K562 (cell line): ENCODE data around the gene YAF2. TPM values are rescaled to one million over a fixed set of nuclear protein-coding genes. Genes with fewer than 3 reads are reported as not detected.

Experiments used
- ATF3 ChIP-seq, 2 experiments: fragments of 450-650 bp in 1 of 2; sonication (generic) in 1 of 2; formaldehyde crosslinking in 1 of 2; IDR thresholded peaks in 1 of 2; conservative IDR thresholded peaks in 1 of 2; 2 replicates each; pipeline versions ENCODE4 v1.6.1 to v1.8.1; 2016 to 2023; ENCODE audit warnings: mild to moderate bottlenecking in 2 of 2, moderate library complexity in 2 of 2, inconsistent platforms in 1 of 2, missing genetic modification reagents in 1 of 2
- CHD7 ChIP-seq: fragments of 200-600 bp; sonication (generic); IDR thresholded peaks from one replicate; pipeline ENCODE4 v1.6.1; 2012; ENCODE audit warnings: mild to moderate bottlenecking, low read depth, low read length, inconsistent platforms
- E2F5 ChIP-seq: sonication (generic); formaldehyde crosslinking; IDR thresholded peaks from 2 replicates; pipeline ENCODE4 v1.8.0; 2022; ENCODE audit warnings: mild to moderate bottlenecking, missing genetic modification reagents
- HES1 ChIP-seq: fragments of 450-650 bp; IDR thresholded peaks from 2 replicates; pipeline ENCODE4 v1.6.1; 2016; ENCODE audit warnings: low read depth, mild to moderate bottlenecking, moderate library complexity
- L3MBTL2 ChIP-seq: fragments of 450-650 bp; IDR thresholded peaks from 2 replicates; pipeline ENCODE4 v1.6.1; 2016; ENCODE audit warnings: mild to moderate bottlenecking, moderate library complexity
- MBD2 ChIP-seq: sonication (generic); IDR thresholded peaks from 2 replicates; pipeline ENCODE4 v1.6.1; 2016; ENCODE audit warnings: low read depth, borderline replicate concordance
- NCOA1 ChIP-seq: fragments of 450-650 bp; IDR thresholded peaks from 2 replicates; pipeline ENCODE4 v1.6.1; 2016; ENCODE audit warnings: low read depth
- NR1H2 ChIP-seq: sonication (generic); formaldehyde crosslinking; IDR thresholded peaks from 2 replicates; pipeline ENCODE4 v1.4.0; 2020; ENCODE audit warnings: mild to moderate bottlenecking, missing genetic modification reagents
- PRPF4 ChIP-seq: fragments of 200-400 bp; formaldehyde crosslinking; IDR thresholded peaks from one replicate; pipeline ENCODE4 v1.6.1; 2017; ENCODE audit warnings: low read length, low read depth, mild to moderate bottlenecking; ENCODE audit not compliant: insufficient read depth, poor library complexity, severe bottlenecking
- THAP12 ChIP-seq: fragments of 250-450 bp; sonication (Bioruptor Pico); IDR thresholded peaks from 2 replicates; pipeline ENCODE4 v1.9.0; 2021; ENCODE audit warnings: mild to moderate bottlenecking, inconsistent platforms
- polyA plus RNA-seq, 8 experiments: library from polyadenylated mRNA; depleted of rRNA in 4 of 8; stranded (reverse) in 5 of 8; unstranded in 3 of 8; fragments of >200 nt; fragmentation: Nextera tagmentation in 2 of 8; fragmentation: Illumina TruSeq in 1 of 8; extraction: Ambion mirVana in 2 of 8; extraction: Trizol in 1 of 8; gene quantifications; 2 replicates each; pipeline versions ENCODE4 v1.2.1 to v1.2.3, GENCODE V29; 2011 to 2014; ENCODE audit warnings: inconsistent platforms in 1 of 8, missing spikeins in 1 of 8
- total RNA-seq, 7 experiments: library from RNA; depleted of rRNA in 6 of 7; stranded (reverse); fragments of >200 nt in 6 of 7; fragmentation: Illumina TruSeq in 2 of 7; extraction: Trizol in 2 of 7; gene quantifications; 2 replicates each; pipeline versions ENCODE4 v1.2.1 to v1.2.3, GENCODE V29; 2011 to 2021; ENCODE audit warnings: low replicate concordance in 1 of 7

The YAF2 gene
- total and polyA plus RNA-seq, 9 of the 15 experiments (the other 6 are each of a cell fraction or from before 2014, with no cell fraction given) = 10.6 to 26.4 (median 21.3) TPM

GRCh38 chr12:42261708-42262107 is 23.7 kb upstream of the YAF2 start (continued):
- TF ChIP-seq CHD7 (no peak), ATF3 (IDR thresholded peaks at IDR 0.05) (no peak), ATF3 (CRISPR knock-in tag; conservative IDR thresholded peaks at IDR 0.05) (no peak), E2F5 (CRISPR knock-in tag) (no peak), MBD2 (no peak), HES1 (no peak), PRPF4 (no peak), NCOA1 (no peak), L3MBTL2 (no peak), NR1H2 (CRISPR knock-in tag) (no peak), THAP12 (no peak)
